Testis (tissue), 3 donors: ENCODE results near the gene MAPK9. TPM values are rescaled to one million over a fixed set of nuclear protein-coding genes. Genes with fewer than 3 reads are reported as not detected.

ENCODE experiments used
- DNase-seq: peaks from one replicate; pipeline ENCODE4 v3.0.0-alpha.2; 2019
- H3K27ac ChIP-seq, 2 donors: fragments of 200-600 bp; sonication (generic); one replicate each; pipeline ENCODE4 v1.5.1; 2019
- H3K27me3 ChIP-seq: fragments of 200-600 bp; sonication (generic); one replicate; pipeline ENCODE4 v1.5.1; 2019
- H3K36me3 ChIP-seq: fragments of 200-600 bp; sonication (generic); one replicate; pipeline ENCODE4 v1.5.1; 2017; ENCODE audit warnings: low read depth; ENCODE audit errors: missing control alignments
- H3K4me1 ChIP-seq: fragments of 200-600 bp; sonication (generic); one replicate; pipeline ENCODE4 v1.5.1; 2019
- H3K4me3 ChIP-seq, 2 donors: fragments of 200-600 bp; sonication (generic); one replicate each; pipeline ENCODE4 v1.5.1; 2017 to 2019
- H3K9me3 ChIP-seq: fragments of 200-600 bp; sonication (generic); one replicate; pipeline ENCODE4 v1.5.1; 2017
- POLR2A ChIP-seq: fragments of 450-650 bp; IDR thresholded peaks from one replicate; pipeline ENCODE4 v1.6.1; 2017; ENCODE audit warnings: antibody characterized with exemption, mild to moderate bottlenecking, moderate library complexity
- WGBS, 2 donors: methylation state at CpG; one replicate each; pipeline ENCODE4 v1.1.5; 2018; 5-methylcytosine and 5-hydroxymethylcytosine counted together
- intact Hi-C: fragments of 100-400 bp; cut with DNase I; formaldehyde crosslinking; loops from one replicate; pipeline ENCODE4 v1.15.1; 2023; ENCODE audit warnings: low total_unique reads
- polyA plus RNA-seq: library from polyadenylated mRNA; stranded (reverse); fragments of 350-450 nt; fragmentation: Illumina TruSeq; extraction: RNeasy Lipid Tissue Mini Kit (QIAGEN cat#74804); gene quantifications from one replicate; pipeline ENCODE4 v1.2.3, GENCODE V29; 2014; ENCODE audit warnings: low read depth, low replicate concordance; ENCODE audit not compliant: insufficient read depth
- total RNA-seq, 2 donors: library from RNA; depleted of rRNA; stranded (reverse); fragments of >200 nt; gene quantifications; one replicate each; pipeline ENCODE4 v1.2.3, GENCODE V29; 2016
- TF ChIP-seq, protein P1 (sequence below), 3 experiments: fragments of 450-650 bp in 2 of 3; fragments of 200-600 bp in 1 of 3; sonication (generic) in 1 of 3; IDR thresholded peaks; one replicate each; pipeline ENCODE4 v1.5.1; 2016 to 2019; ENCODE audit warnings: antibody characterized with exemption in 3 of 3, mild to moderate bottlenecking in 2 of 3, moderate library complexity in 1 of 3

MAPK9 gene
- total and polyA plus RNA-seq, 3 donors from 2014 or later: 34.9 to 57.0 (median 54.3) TPM

DNA sequence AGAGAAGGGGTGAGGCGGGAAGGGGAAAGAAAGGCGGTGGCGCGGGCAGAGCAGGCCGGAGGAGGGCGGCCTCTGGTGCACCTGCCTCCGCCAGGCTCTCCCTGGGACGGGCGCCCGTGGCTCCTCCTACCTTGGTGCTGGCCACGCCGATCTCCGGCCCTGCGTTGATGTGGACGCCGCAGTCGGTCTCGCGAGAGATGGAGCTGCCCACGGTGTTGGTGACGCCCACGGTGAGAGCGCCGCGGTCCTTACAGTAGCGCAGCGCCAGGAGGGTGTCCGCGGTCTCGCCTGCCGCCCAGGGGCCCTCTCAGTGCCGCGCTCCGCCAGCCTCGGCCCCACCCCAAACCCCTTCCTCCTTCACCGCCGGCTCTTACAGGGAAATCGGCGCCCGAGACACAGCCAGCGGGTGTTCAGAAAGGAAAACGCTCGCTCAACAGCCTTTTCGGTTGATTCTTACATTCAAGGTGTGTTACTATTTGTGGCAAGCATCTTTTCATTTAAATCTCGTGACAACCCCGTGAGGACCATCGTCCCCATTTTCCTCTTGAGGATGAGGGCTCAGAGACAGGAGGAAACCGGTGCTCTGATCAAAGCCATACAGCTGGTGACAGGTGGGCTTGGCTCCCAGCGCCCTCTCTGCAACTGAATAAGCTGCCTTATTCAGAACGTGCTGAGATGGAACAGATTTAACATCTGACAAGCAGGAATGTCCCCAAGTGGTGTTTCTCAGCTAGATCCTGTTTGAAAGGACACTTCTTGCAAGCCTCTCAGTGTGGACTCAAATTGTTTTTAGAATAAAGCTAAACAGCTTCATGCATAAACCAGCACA, 22.0 kb upstream of the MAPK9 start:
- no peaks in the 10 kb centered on the region for H3K27me3 ChIP-seq
- no peak overlapping the region for H3K27ac ChIP-seq
- H3K4me1 ChIP-seq: no peaks in the 10 kb centered on the region
- peak; percentile 60 for DNase-seq
- TF ChIP-seq, protein P1, sequence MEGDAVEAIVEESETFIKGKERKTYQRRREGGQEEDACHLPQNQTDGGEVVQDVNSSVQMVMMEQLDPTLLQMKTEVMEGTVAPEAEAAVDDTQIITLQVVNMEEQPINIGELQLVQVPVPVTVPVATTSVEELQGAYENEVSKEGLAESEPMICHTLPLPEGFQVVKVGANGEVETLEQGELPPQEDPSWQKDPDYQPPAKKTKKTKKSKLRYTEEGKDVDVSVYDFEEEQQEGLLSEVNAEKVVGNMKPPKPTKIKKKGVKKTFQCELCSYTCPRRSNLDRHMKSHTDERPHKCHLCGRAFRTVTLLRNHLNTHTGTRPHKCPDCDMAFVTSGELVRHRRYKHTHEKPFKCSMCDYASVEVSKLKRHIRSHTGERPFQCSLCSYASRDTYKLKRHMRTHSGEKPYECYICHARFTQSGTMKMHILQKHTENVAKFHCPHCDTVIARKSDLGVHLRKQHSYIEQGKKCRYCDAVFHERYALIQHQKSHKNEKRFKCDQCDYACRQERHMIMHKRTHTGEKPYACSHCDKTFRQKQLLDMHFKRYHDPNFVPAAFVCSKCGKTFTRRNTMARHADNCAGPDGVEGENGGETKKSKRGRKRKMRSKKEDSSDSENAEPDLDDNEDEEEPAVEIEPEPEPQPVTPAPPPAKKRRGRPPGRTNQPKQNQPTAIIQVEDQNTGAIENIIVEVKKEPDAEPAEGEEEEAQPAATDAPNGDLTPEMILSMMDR (IDR thresholded peaks at IDR 0.05): no peak
- TF ChIP-seq POLR2A: no peak
- WGBS, 2 donors: 75 to 86% methylated on average over 38 to 50 of the region's 50 CpGs
- H3K4me3 ChIP-seq: peak overlapping the region; percentile 31 to 53
- H3K36me3 ChIP-seq: no peaks in the 10 kb centered on the region
- H3K9me3 ChIP-seq: no peaks in the 10 kb centered on the region
- intact Hi-C loops: no loop called here

DNA sequence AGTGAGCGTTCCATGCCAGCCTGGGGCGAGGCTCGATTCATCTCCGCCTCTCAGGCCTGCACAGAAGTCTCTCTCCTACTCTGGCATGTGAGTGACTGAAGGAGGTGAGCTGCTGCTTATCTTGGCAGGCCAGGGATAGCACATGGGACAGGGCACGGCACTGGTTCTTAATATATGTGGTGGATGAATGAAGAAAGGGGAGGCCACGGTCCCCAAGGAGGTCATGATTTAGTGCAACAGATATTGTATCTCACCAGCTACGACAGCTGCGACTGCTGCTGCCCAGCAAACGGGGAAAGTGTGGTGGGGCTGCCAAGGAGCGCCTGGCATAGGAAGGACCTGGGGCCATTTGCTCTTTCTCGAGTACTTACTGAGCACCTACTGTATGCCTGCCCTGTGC, 19.3 kb upstream of the MAPK9 start:
- TF ChIP-seq POLR2A: no peak
- TF ChIP-seq, protein P1 (IDR thresholded peaks at IDR 0.05): no peak
- WGBS, 2 donors: 88 to 89% methylated on average over 11 of the region's 11 CpGs
- Histone ChIP-seq H3K9me3 (no peaks in the 10 kb centered on the region), H3K27ac (no peak overlapping the region), H3K36me3 (no peaks in the 10 kb centered on the region), H3K4me3 (no peak overlapping the region), H3K27me3 (no peaks in the 10 kb centered on the region), H3K4me1 (no peaks in the 10 kb centered on the region)
- no peak for DNase-seq
- intact Hi-C loops: no loop called here

DNA sequence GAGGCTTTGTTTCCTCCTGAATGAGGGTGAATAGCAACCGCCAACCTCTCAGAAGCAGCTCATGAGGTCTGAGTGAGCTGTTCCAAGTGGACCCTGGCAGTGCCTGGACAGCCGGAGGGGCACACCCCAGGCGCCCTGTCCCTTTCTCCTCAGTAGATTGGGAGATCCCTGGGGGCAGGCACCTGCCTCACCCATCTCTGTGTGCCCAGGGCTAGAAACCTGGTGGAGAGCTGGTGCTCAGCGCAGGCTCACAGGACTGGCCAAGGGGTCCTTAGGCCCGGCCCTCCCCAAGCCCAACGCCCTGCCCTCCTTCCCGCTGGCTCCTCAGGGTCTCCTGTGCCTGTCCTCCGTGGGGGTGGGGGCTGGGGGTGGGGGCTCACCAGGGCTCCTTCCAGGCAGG, 14.9 kb upstream of the MAPK9 start:
- TF ChIP-seq, protein P1 (IDR thresholded peaks at IDR 0.05): no peak
- no peak for TF ChIP-seq POLR2A
- H3K4me3 ChIP-seq: no peak overlapping the region
- WGBS, 2 donors: 89 to 100% methylated on average over 1 to 8 of the region's 8 CpGs
- intact Hi-C loops: no loop called here
- DNase-seq: no peak
- no peaks in the 10 kb centered on the region for H3K27me3 ChIP-seq
- H3K36me3 ChIP-seq: no peaks in the 10 kb centered on the region
- no peak overlapping the region for H3K27ac ChIP-seq
- H3K9me3 ChIP-seq: no peaks in the 10 kb centered on the region
- no peaks in the 10 kb centered on the region for H3K4me1 ChIP-seq

DNA sequence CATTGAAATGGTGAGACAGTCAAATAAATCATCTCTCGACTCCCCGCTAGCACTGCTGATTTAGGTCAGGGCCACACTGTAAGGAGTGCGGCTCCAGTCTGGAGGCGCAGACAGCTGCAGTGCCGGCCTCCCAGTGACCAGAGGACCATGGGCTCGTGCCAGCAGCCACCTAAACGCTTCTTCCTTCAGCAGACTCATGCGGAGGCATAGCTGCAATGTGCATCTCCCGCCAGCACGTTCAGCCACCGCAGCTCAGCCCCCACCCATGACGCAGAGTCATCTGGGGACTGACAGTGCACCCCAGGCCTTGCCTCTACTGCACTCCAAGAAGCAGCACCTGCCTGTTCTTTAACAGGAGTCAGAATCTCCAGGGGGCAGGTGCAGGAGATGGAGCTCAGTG, 13.6 kb upstream of the MAPK9 start:
- 66 to 69% methylated on average over 11 to 12 of the region's 12 CpGs for WGBS, 2 donors
- intact Hi-C loops: no loop called here
- peak; percentile 47 for DNase-seq
- no peak overlapping the region for H3K27ac ChIP-seq
- TF ChIP-seq, protein P1 (IDR thresholded peaks at IDR 0.05): no peak
- no peak for TF ChIP-seq POLR2A
- H3K27me3 ChIP-seq: no peaks in the 10 kb centered on the region
- no peaks in the 10 kb centered on the region for H3K4me1 ChIP-seq
- no peaks in the 10 kb centered on the region for H3K36me3 ChIP-seq
- no peaks in the 10 kb centered on the region for H3K9me3 ChIP-seq
- H3K4me3 ChIP-seq: no peak overlapping the region
